ENCODE measurements around the gene DMD. TPM values are rescaled to one million over a fixed set of nuclear protein-coding genes. Genes with fewer than 3 reads are reported as not detected.

Gene DMD
- total and polyA plus RNA-seq, 2 of the 13 experiments (the other 11 are each of a cell fraction or from before 2014, with no cell fraction given), result 17.6 to 25.9 TPM

DNA sequence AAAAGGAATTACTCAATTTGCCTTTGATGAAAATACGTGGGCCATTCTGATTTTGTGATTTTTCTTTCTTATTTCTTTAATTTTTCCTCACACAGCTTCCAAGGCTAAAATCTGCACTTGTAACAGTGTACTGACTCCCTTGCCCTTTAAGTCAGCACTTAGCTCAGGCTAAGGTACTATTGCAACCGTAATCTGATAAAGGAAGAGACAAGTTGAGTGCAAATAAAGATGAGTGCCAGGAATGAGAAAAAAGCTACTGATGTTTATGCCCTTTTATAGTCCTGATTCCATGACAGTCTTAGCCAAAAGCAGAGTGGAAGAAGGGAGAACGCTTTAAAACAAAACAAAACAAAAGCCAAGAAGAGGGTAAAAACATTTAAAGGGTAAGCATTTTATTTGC is 6.0 kb downstream of the DMD start:
- H3K36me3 ChIP-seq (replicated peaks in 1 of 2; ENCODE audit: control insufficient read depth in 1 of 2, insufficient read depth in 2 of 2, low read length in 2 of 2), result no peaks in the 10 kb centered on the region
- in situ Hi-C loops (cut with HindIII; ENCODE audit: extremely low pct_ligation_motif_present, low pct_unique_long_range_greater_than_20kb) (no loop called here), intact Hi-C loops (cut with micrococcal nuclease; ENCODE audit: unreplicated experiment) (no loop called here)
- H4K20me1 ChIP-seq (ENCODE audit: insufficient read depth, low read length), result no peaks in the 10 kb centered on the region
- no peak overlapping the region for H3K4me3 ChIP-seq (replicated peaks in 1 of 3; ENCODE audit: insufficient read depth in 1 of 3, low read depth in 2 of 3, low read length in 3 of 3)
- no peak for ATAC-seq
- H3K27me3 ChIP-seq (ENCODE audit: control insufficient read depth in 1 of 2, insufficient read depth in 2 of 2, low read length in 2 of 2), result no peaks in the 10 kb centered on the region
- H3K9ac ChIP-seq (ENCODE audit: insufficient read depth, low read depth, low read length), result no peak overlapping the region
- no peaks in the 10 kb centered on the region for H3K79me2 ChIP-seq (ENCODE audit: insufficient read depth, low read length)
- H3K27ac ChIP-seq (ENCODE audit: extremely low read length, insufficient read depth, low read length), result no peak overlapping the region
- 3% methylated on average over 3 of the region's 3 CpGs for WGBS (ENCODE audit: low lambda C conversion rate)
- BruUV-seq (replicated peaks), result no TSS peak
- H2AFZ ChIP-seq (ENCODE audit: low read length), result no peak overlapping the region
- H3K9me3 ChIP-seq (ENCODE audit: low read length), result no peaks in the 10 kb centered on the region
- FAIRE-seq, result no peak
- ChIA-PET POLR2A (no interaction called here), CTCF (ENCODE audit: low intra/inter-chr PET ratio, low total read pairs) (no interaction called here)
- H3K4me1 ChIP-seq (ENCODE audit: insufficient read depth, low read length), result no peaks in the 10 kb centered on the region
- DNase-seq (ENCODE audit: low spot score), result no peak
- H3K4me2 ChIP-seq (ENCODE audit: low read depth, low read length), result no peak overlapping the region
- TF ChIP-seq, protein P1, sequence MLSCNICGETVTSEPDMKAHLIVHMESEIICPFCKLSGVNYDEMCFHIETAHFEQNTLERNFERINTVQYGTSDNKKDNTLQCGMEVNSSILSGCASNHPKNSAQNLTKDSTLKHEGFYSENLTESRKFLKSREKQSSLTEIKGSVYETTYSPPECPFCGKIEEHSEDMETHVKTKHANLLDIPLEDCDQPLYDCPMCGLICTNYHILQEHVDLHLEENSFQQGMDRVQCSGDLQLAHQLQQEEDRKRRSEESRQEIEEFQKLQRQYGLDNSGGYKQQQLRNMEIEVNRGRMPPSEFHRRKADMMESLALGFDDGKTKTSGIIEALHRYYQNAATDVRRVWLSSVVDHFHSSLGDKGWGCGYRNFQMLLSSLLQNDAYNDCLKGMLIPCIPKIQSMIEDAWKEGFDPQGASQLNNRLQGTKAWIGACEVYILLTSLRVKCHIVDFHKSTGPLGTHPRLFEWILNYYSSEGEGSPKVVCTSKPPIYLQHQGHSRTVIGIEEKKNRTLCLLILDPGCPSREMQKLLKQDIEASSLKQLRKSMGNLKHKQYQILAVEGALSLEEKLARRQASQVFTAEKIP (CRISPR knock-in tag; IDR thresholded peaks at IDR 0.05; ENCODE audit: borderline replicate concordance), result no peak
- TF ChIP-seq ZNF160 (CRISPR knock-in tag; IDR thresholded peaks at IDR 0.05) (no peak), ZNF326 (CRISPR knock-in tag; IDR thresholded peaks at IDR 0.05; ENCODE audit: borderline replicate concordance) (no peak), SOX13 (IDR thresholded peaks at IDR 0.05) (no peak), SOX13 (CRISPR knock-in tag; conservative IDR thresholded peaks at IDR 0.05 in 1 of 2, IDR thresholded peaks at IDR 0.05 in 1 of 2) (no peak), SP140L (CRISPR knock-in tag; IDR thresholded peaks at IDR 0.05; ENCODE audit: borderline replicate concordance) (no peak), ZNF253 (CRISPR knock-in tag; IDR thresholded peaks at IDR 0.05; ENCODE audit: borderline replicate concordance) (no peak), ZNF841 (CRISPR knock-in tag; IDR thresholded peaks at IDR 0.05; ENCODE audit: borderline replicate concordance) (no peak), SP5 (CRISPR knock-in tag; IDR thresholded peaks at IDR 0.05; ENCODE audit: borderline replicate concordance, low read depth) (no peak), RFX1 (IDR thresholded peaks at IDR 0.05) (no peak), GFI1 (CRISPR knock-in tag; IDR thresholded peaks at IDR 0.05; ENCODE audit: borderline replicate concordance) (no peak), MLLT10 (CRISPR knock-in tag; IDR thresholded peaks at IDR 0.05) (no peak), HNF4G (IDR thresholded peaks at IDR 0.05; ENCODE audit: borderline replicate concordance, low read depth, low read length) (no peak), HNF4G (CRISPR knock-in tag; IDR thresholded peaks at IDR 0.05; ENCODE audit: borderline replicate concordance, low read depth) (no peak)
- TF ChIP-seq, protein P2, sequence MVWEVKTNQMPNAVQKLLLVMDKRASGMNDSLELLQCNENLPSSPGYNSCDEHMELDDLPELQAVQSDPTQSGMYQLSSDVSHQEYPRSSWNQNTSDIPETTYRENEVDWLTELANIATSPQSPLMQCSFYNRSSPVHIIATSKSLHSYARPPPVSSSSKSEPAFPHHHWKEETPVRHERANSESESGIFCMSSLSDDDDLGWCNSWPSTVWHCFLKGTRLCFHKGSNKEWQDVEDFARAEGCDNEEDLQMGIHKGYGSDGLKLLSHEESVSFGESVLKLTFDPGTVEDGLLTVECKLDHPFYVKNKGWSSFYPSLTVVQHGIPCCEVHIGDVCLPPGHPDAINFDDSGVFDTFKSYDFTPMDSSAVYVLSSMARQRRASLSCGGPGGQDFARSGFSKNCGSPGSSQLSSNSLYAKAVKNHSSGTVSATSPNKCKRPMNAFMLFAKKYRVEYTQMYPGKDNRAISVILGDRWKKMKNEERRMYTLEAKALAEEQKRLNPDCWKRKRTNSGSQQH (CRISPR knock-in tag; IDR thresholded peaks at IDR 0.05; ENCODE audit: low read depth), result no peak
- TF ChIP-seq, protein P3, sequence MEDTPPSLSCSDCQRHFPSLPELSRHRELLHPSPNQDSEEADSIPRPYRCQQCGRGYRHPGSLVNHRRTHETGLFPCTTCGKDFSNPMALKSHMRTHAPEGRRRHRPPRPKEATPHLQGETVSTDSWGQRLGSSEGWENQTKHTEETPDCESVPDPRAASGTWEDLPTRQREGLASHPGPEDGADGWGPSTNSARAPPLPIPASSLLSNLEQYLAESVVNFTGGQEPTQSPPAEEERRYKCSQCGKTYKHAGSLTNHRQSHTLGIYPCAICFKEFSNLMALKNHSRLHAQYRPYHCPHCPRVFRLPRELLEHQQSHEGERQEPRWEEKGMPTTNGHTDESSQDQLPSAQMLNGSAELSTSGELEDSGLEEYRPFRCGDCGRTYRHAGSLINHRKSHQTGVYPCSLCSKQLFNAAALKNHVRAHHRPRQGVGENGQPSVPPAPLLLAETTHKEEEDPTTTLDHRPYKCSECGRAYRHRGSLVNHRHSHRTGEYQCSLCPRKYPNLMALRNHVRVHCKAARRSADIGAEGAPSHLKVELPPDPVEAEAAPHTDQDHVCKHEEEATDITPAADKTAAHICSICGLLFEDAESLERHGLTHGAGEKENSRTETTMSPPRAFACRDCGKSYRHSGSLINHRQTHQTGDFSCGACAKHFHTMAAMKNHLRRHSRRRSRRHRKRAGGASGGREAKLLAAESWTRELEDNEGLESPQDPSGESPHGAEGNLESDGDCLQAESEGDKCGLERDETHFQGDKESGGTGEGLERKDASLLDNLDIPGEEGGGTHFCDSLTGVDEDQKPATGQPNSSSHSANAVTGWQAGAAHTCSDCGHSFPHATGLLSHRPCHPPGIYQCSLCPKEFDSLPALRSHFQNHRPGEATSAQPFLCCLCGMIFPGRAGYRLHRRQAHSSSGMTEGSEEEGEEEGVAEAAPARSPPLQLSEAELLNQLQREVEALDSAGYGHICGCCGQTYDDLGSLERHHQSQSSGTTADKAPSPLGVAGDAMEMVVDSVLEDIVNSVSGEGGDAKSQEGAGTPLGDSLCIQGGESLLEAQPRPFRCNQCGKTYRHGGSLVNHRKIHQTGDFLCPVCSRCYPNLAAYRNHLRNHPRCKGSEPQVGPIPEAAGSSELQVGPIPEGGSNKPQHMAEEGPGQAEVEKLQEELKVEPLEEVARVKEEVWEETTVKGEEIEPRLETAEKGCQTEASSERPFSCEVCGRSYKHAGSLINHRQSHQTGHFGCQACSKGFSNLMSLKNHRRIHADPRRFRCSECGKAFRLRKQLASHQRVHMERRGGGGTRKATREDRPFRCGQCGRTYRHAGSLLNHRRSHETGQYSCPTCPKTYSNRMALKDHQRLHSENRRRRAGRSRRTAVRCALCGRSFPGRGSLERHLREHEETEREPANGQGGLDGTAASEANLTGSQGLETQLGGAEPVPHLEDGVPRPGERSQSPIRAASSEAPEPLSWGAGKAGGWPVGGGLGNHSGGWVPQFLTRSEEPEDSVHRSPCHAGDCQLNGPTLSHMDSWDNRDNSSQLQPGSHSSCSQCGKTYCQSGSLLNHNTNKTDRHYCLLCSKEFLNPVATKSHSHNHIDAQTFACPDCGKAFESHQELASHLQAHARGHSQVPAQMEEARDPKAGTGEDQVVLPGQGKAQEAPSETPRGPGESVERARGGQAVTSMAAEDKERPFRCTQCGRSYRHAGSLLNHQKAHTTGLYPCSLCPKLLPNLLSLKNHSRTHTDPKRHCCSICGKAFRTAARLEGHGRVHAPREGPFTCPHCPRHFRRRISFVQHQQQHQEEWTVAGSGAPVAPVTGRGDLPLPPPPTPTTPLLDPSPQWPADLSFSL (CRISPR knock-in tag; IDR thresholded peaks at IDR 0.05), result no peak

Measured in HepG2 (cell line).